IPS-11a (cell line): ENCODE results near the gene THEMIS.
"Not testable (repeated sequence)": the region's sequence is repeated elsewhere in the genome, so short reads cannot be mapped to it uniquely, and the experiment has no call there.

Source experiments
- H3K4me3 ChIP-seq: one replicate; pipeline ENCODE4 v1.5.1; 2013; ENCODE audit warnings: low read depth, low read length, control low read depth

Gene THEMIS

GRCh38 chr6:127917766-127918165 lies 16.9 kb upstream of the THEMIS start:
- H3K4me3 ChIP-seq = no peak overlapping the region

DNA sequence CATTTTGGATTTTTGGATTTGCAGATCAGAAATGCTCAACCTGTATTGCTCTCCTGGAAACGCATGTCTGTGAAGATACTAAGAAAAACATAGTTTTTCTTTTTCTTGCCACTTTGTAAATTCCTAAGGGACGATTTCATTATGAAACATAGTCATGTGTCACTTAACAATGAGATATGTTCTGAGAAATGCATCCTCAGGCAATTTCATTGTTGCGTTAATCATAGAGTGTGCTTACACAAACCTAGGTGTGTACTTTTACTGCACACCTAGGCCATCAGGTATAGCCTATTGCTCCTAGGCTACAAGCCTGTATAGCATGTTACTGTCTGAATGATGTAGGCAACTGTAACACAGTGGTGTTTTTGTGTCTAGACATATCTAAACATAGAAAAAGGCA lies 13.4 kb upstream of the THEMIS start:
- no peak overlapping the region for H3K4me3 ChIP-seq

DNA sequence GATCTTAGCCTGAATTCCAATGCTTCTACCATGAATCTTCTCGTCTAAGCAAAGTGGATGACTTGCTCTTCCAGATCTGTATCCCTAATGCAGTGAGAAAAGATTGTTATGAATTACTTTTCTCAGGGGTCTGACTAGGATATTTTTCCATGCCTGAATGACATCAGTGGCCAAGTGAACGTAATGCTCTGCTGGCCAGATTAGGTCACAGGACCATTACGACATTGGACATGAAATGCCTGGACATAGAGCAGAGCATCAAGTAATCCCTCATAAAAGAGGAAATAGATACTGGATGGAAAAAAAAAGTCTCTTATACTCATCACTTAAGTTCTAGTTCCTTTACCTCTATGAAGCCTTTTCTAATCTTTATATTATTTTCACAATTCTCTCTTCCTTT lies 12.1 kb upstream of the THEMIS start:
- no peak overlapping the region for H3K4me3 ChIP-seq

GRCh38 chr6:127907960-127908640 lies 7.2 kb upstream of the THEMIS start:
- H3K4me3 ChIP-seq = no peak overlapping the region

GRCh38 chr6:127904160-127904559 lies 3.3 kb upstream of the THEMIS start:
- H3K4me3 ChIP-seq = no peak overlapping the region

GRCh38 chr6:127902933-127903332 lies 2.1 kb upstream of the THEMIS start:
- H3K4me3 ChIP-seq = no peak overlapping the region

- H3K4me3 ChIP-seq = no peak overlapping the region
These were observed 3.4 kb downstream of the THEMIS start for GRCh38 chr6:127897484-127897883.

DNA sequence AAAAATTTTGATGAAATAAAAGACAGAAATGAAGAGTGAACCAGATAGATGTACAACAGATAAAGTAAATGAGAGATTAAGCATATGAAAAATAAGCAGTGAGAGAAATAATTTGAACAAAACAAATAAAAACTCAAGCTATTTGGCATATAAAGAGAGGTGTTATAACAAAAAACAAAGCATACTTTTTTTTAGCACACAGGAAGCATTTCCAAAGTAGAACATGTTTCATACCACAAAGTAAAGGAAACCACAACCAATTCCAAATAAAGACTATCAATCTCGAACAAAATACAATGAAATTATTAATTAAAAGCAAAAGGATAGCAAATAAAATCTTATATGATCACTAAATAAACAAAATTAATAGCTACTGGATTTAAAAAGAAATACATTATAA lies 6.8 kb downstream of the THEMIS start:
- no peak overlapping the region for H3K4me3 ChIP-seq

DNA sequence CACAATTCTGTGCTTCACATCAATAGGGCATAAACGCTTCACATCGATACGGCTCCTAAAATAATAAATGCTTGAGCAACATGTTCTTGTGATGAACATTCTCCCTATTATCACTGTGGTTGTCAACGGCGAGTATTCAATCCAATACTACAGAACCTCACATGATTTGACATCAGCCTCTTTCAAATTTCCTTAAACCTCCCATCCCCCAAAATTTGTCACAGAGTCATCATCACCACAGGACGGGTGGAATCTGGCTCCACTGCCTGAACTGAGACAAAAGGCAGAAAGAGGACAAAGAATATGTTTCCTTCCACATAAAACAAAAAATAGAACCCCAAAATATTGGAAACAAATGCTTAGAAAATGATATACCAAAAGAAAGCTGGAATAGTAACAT lies 7.3 kb downstream of the THEMIS start:
- H3K4me3 ChIP-seq = no peak overlapping the region

GRCh38 chr6:127891731-127892326 lies 9.0 kb downstream of the THEMIS start:
- H3K4me3 ChIP-seq = no peak overlapping the region

- H3K4me3 ChIP-seq = no peak overlapping the region
These were observed 14.3 kb downstream of the THEMIS start for GRCh38 chr6:127886603-127887002.

DNA sequence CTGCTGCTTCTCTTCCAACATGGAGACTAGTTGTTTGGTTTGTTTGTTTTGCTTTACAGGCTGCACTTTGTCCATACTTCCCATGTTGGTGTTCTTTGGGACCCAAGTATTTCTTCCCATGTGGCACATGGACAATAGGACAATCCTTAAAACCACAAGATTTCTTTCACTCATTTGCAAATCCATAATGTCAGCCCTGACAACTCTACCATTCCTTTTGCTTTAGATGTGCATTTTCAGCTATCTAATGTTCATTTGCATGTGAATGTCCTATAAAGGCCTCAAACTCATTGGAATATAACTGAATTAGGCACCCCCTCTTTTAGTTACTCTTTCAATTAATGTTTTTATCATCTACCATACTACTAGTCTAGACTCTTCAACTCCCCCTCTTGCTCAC lies 16.7 kb downstream of the THEMIS start:
- no peak overlapping the region for H3K4me3 ChIP-seq

DNA sequence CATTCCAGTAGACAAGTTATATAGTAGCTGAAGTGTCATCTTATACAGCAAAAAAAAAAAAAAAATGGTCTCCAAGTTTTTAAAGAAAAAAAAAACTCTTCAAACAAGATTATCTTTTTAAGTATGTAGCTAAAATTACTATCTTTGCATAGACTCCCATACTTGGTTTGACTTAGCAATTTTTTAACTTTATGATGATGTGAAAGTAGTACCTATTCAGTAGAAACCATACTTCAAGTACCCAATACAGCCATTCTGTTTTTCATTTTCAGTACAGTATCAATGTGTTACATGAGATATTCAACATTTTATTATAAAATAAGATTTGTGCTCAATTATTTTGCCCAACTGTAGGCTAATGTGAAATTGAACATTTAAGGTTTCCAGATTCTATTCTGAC lies 18.9 kb downstream of the THEMIS start:
- H3K4me3 ChIP-seq = not testable (repeated sequence)

GRCh38 chr6:127880429-127880828 lies 20.4 kb downstream of the THEMIS start:
- no peak overlapping the region for H3K4me3 ChIP-seq

DNA sequence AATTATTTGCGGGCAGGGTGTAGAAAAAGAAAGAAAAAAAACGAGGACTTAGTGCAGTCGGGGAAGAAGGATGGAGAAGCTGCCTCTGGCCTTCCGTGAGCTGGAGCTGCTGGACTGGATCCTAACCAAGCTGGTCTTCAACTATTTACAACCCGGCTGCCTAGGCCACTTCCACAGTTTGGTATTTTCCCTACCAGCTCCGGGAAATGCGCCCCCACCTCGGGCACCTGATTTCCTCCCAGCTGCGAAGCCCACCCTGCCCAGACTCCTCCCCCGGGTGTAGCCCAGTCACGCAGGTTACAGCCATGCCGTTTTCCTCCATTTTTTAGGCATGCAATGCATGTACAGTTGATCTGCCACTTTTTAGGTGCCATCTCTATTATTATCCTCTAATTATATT lies 21.2 kb downstream of the THEMIS start:
- H3K4me3 ChIP-seq = no peak overlapping the region

DNA sequence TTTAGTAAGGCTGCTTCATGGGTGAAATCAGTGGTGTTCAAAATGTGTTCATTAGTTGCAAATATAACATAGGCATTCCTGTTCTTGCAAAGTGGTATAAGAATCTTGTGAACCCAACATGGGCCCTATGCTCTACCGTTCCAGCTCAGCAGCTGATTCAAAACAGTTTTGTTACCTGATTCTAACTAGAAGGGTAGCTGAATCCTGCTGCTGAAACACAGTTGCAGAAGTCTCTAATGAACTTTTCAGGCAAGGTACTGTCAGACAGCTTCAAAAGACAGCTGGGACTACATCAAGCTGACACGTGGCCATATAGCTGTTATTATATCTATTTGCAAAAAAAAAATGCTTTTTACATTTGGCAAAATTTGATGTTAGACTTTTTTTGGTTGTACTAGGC lies 22.7 kb downstream of the THEMIS start:
- no peak overlapping the region for H3K4me3 ChIP-seq

- no peak overlapping the region for H3K4me3 ChIP-seq
These were observed 23.6 kb downstream of the THEMIS start for GRCh38 chr6:127877231-127877630.

GRCh38 chr6:127869772-127870404 lies 31.0 kb downstream of the THEMIS start:
- H3K4me3 ChIP-seq = no peak overlapping the region

- no peak overlapping the region for H3K4me3 ChIP-seq
These were observed 31.7 kb downstream of the THEMIS start for GRCh38 chr6:127869183-127869582.

- H3K4me3 ChIP-seq = no peak overlapping the region
These were observed 32.5 kb downstream of the THEMIS start for GRCh38 chr6:127868338-127868737.

- H3K4me3 ChIP-seq = no peak overlapping the region
These were observed 34.1 kb downstream of the THEMIS start for GRCh38 chr6:127866766-127867165.

GRCh38 chr6:127865108-127865507 lies 35.8 kb downstream of the THEMIS start:
- no peak overlapping the region for H3K4me3 ChIP-seq
